Progenitor cell of endocrine pancreas (in vitro differentiated cells): ENCODE measurements around the gene INTS15. TPM values are rescaled to one million over a fixed set of nuclear protein-coding genes. Genes with fewer than 3 reads are reported as not detected.
"Not testable (repeated sequence)": the region's sequence is repeated elsewhere in the genome, so short reads cannot be mapped to it uniquely, and the experiment has no call there.

Experiments used
- DNase-seq: peaks from one replicate; pipeline ENCODE4 v3.0.0; 2021; ENCODE audit warnings: low spot score; ENCODE audit not compliant: unreplicated experiment
- H3K27ac Mint-ChIP-seq: 2 replicates; pipeline ENCODE4 v1.8.0; 2021; ENCODE audit warnings: mild to moderate bottlenecking, moderate library complexity, mixed read lengths
- H3K27me3 Mint-ChIP-seq: 2 replicates; pipeline ENCODE4 v1.8.0; 2021; ENCODE audit warnings: mixed read lengths
- H3K36me3 Mint-ChIP-seq: 2 replicates; pipeline ENCODE4 v1.8.0; 2022; ENCODE audit warnings: mixed read lengths; ENCODE audit not compliant: insufficient read depth
- H3K4me1 Mint-ChIP-seq: 2 replicates; pipeline ENCODE4 v1.8.0; 2021; ENCODE audit warnings: low read depth, mixed read lengths
- H3K4me3 Mint-ChIP-seq: 2 replicates; pipeline ENCODE4 v1.8.0; 2021; ENCODE audit warnings: low read depth, mild to moderate bottlenecking, moderate library complexity, mixed read lengths
- H3K9me3 Mint-ChIP-seq: 2 replicates; pipeline ENCODE4 v1.8.0; 2021; ENCODE audit warnings: low read depth, mixed read lengths
- CTCF ChIP-seq: fragments of 200-600 bp; sonication (generic); IDR thresholded peaks from one replicate; pipeline ENCODE4 v1.5.0; 2021; ENCODE audit warnings: antibody characterized with exemption, mild to moderate bottlenecking; ENCODE audit not compliant: unreplicated experiment
- total RNA-seq: library from RNA; stranded (reverse); gene quantifications from 2 replicates; pipeline ENCODE4 v1.2.1, GENCODE V29; 2021

Gene INTS15
- total RNA-seq, 1 donor from 2014 or later: 57.1 TPM

- DNase-seq: no peak
- Mint-ChIP-seq H3K27me3 (no peaks in the 10 kb centered on the region), H3K4me1 (peaks cover 3% of the 10 kb centered on the region), H3K27ac (no peak overlapping the region), H3K9me3 (no peaks in the 10 kb centered on the region), H3K4me3 (no peak overlapping the region), H3K36me3 (peaks cover 1% of the 10 kb centered on the region)
- no peak for TF ChIP-seq CTCF
Observed at GRCh38 chr7:6631605-6632004, 41.8 kb downstream of the INTS15 start.

GRCh38 chr7:6634021-6634420 is 44.2 kb downstream of the INTS15 start:
- no peak for TF ChIP-seq CTCF
- no peak for DNase-seq
- H3K27ac Mint-ChIP-seq: peak overlapping the region; percentile 1
- H3K27me3 Mint-ChIP-seq: no peaks in the 10 kb centered on the region
- H3K4me3 Mint-ChIP-seq: peak overlapping the region; percentile 42
- H3K9me3 Mint-ChIP-seq: no peaks in the 10 kb centered on the region
- H3K4me1 Mint-ChIP-seq: peaks cover 10% of the 10 kb centered on the region
- H3K36me3 Mint-ChIP-seq: no peaks in the 10 kb centered on the region

GRCh38 chr7:6634971-6635370 is 45.1 kb downstream of the INTS15 start:
- not testable (repeated sequence) for H3K27me3 Mint-ChIP-seq, H3K27ac Mint-ChIP-seq, H3K36me3 Mint-ChIP-seq, DNase-seq, H3K9me3 Mint-ChIP-seq
- H3K4me1 Mint-ChIP-seq: peaks cover 11% of the 10 kb centered on the region
- H3K4me3 Mint-ChIP-seq: peak overlapping the region; percentile 80

- H3K36me3 Mint-ChIP-seq: peaks cover 10% of the 10 kb centered on the region
- peak; percentile 37 for DNase-seq
- H3K27ac Mint-ChIP-seq: peak within 1 kb of the TSS; percentile 89
- no peaks in the 10 kb centered on the region for H3K27me3 Mint-ChIP-seq
- no peak for TF ChIP-seq CTCF
- peaks cover 12% of the 10 kb centered on the region for H3K4me1 Mint-ChIP-seq
- H3K9me3 Mint-ChIP-seq: no peaks in the 10 kb centered on the region
- H3K4me3 Mint-ChIP-seq: peak within 1 kb of the TSS; percentile 80
Observed at GRCh38 chr7:6636741-6637543, 47.1 kb downstream of the INTS15 start, which contains the start of gene ZNF316. Gene ZNF316 (plus strand): TSS chr7:6637318. CDS start chr7:6642410, 5,092 bp downstream.

GRCh38 chr7:6637544-6638229 is 47.9 kb downstream of the INTS15 start:
- H3K4me1 Mint-ChIP-seq: peaks cover 12% of the 10 kb centered on the region
- peak; percentile 65 for TF ChIP-seq CTCF
- peak overlapping the region; percentile 89 for H3K27ac Mint-ChIP-seq
- H3K4me3 Mint-ChIP-seq: peak overlapping the region; percentile 80
- no peaks in the 10 kb centered on the region for H3K27me3 Mint-ChIP-seq
- H3K9me3 Mint-ChIP-seq: no peaks in the 10 kb centered on the region
- peak; percentile 50 for DNase-seq
- peaks cover 10% of the 10 kb centered on the region for H3K36me3 Mint-ChIP-seq
